ENCODE measurements around the gene CD160. TPM values are rescaled to one million over a fixed set of nuclear protein-coding genes. Genes with fewer than 3 reads are reported as not detected.

Gene CD160
- total RNA-seq, 1 experiment from 2014 or later: not detected

GRCh38 chr1:145688328-145688727, 31.0 kb upstream of the CD160 start:
- no peak overlapping the region for H3K9ac ChIP-seq (ENCODE audit: extremely low read depth, insufficient read length, low read length)
- no peak overlapping the region for H3K18ac ChIP-seq (ENCODE audit: insufficient read length, low read depth, low read length)
- H2BK15ac ChIP-seq (ENCODE audit: low read depth, low read length): no peak overlapping the region
- H4K91ac ChIP-seq (ENCODE audit: insufficient read length, low read depth, low read length): no peak overlapping the region
- no peaks in the 10 kb centered on the region for H3K27me3 ChIP-seq (ENCODE audit: insufficient read depth, low read length)
- peaks cover 3% of the 10 kb centered on the region for H3K27me3 Mint-ChIP-seq (ENCODE audit: low read depth)
- H2AFZ ChIP-seq (ENCODE audit: low read length): no peak overlapping the region
- H2BK120ac ChIP-seq (ENCODE audit: low read depth, low read length, poor library complexity, severe bottlenecking): no peak overlapping the region
- no peaks in the 10 kb centered on the region for H3K79me1 ChIP-seq (ENCODE audit: insufficient read depth, low read depth, low read length, poor library complexity, severe bottlenecking)
- DNase-seq: no peak
- H4K8ac ChIP-seq (replicated peaks; ENCODE audit: insufficient read length, low read depth, low read length): no peak overlapping the region
- no peak overlapping the region for H2BK5ac ChIP-seq (ENCODE audit: insufficient read length, low read length)
- no peak overlapping the region for H3K56ac ChIP-seq (ENCODE audit: insufficient read length, low read depth, low read length)
- no peaks in the 10 kb centered on the region for H3K23me2 ChIP-seq (ENCODE audit: insufficient read length, low read depth, low read length, poor library complexity, severe bottlenecking)
- no peaks in the 10 kb centered on the region for H4K20me1 ChIP-seq (ENCODE audit: control insufficient read depth, insufficient read depth, insufficient read length)
- H3K4me2 ChIP-seq (ENCODE audit: insufficient read depth, insufficient read length, low read length): no peak overlapping the region
- no peaks in the 10 kb centered on the region for H3K9me3 Mint-ChIP-seq
- no peaks in the 10 kb centered on the region for H3K9me3 ChIP-seq (ENCODE audit: control insufficient read depth, low read depth, low read length)
- H3T11ph ChIP-seq (ENCODE audit: low read length): no peak overlapping the region
- no peak overlapping the region for H3K23ac ChIP-seq (ENCODE audit: insufficient read length, low read depth, low read length)
- peaks cover 12 to 17% of the 10 kb centered on the region in 2 experiments for H3K4me1 Mint-ChIP-seq
- no peak overlapping the region for H3K4ac ChIP-seq (ENCODE audit: low read depth, low read length)
- H3K36me3 Mint-ChIP-seq (ENCODE audit: insufficient read depth in 1 of 3, low read depth in 3 of 3): peaks cover 0 to 3% (median 0%) of the 10 kb centered on the region in 3 experiments; a peak in 1 of 7 replicates
- H3K27ac Mint-ChIP-seq: peak overlapping the region in 1 of 3 experiments; percentile 0; a peak in 1 of 7 replicates
- H2BK12ac ChIP-seq (ENCODE audit: insufficient read length, low read depth, low read length): no peak overlapping the region
- no CpG with 5 or more reads among the region's 4 CpGs for WGBS (ENCODE audit: extremely low coverage, insufficient read length, low lambda C conversion rate)
- H3K4me3 Mint-ChIP-seq: no peak overlapping the region
- H3K27ac ChIP-seq (ENCODE audit: insufficient read length, low read depth, low read length): no peak overlapping the region
- no peak overlapping the region for H4K5ac ChIP-seq (ENCODE audit: insufficient read length, low read depth, low read length)
- H2AK5ac ChIP-seq (ENCODE audit: insufficient read length, low read length): no peak overlapping the region
- no peak for TF ChIP-seq CTCF (conservative IDR thresholded peaks at IDR 0.05)
- no peaks in the 10 kb centered on the region for H3K79me2 ChIP-seq (ENCODE audit: insufficient read depth, low read length)
- 0 out of 2 replicates have a peak, but pooled peaks cover 2% of the 10 kb centered on the region for H3K4me1 ChIP-seq (ENCODE audit: insufficient read depth, low read length)
- no peak overlapping the region for H2BK20ac ChIP-seq (ENCODE audit: low read depth, low read length, poor library complexity, severe bottlenecking)
- no peak overlapping the region for H3K14ac ChIP-seq (ENCODE audit: insufficient read depth, low read length)
